HepG2 (cell line): ENCODE results near the gene FLRT2. TPM values are rescaled to one million over a fixed set of nuclear protein-coding genes. Genes with fewer than 3 reads are reported as not detected.

Source experiments
- ATAC-seq: fragments of 200-7000 bp; cut with Tn5 transposase; 3 replicates; pipeline ENCODE4 v1.9.1; 2020; ENCODE audit warnings: mild to moderate bottlenecking, moderate library complexity
- BruUV-seq: library from RNA; stranded (reverse); fragments of 400-500 nt; replicated peaks from 2 replicates; lab custom pipeline; 2021; lab: Mats Ljungman, UMichigan
- CTCF ChIA-PET: fragments of 300-600 bp; formaldehyde crosslinking; extraction: SDS; loops from one replicate; lab custom pipeline; 2021; ENCODE audit warnings: low total read pairs, inconsistent platforms, low intra/inter-chr PET ratio; lab: Yijun Ruan, JAX
- POLR2A ChIA-PET: fragments of 350-600 bp; sonication (Branson Sonifier 250); formaldehyde crosslinking; loops from one replicate; lab custom pipeline; 2020; ENCODE audit warnings: antibody characterized with exemption, inconsistent platforms; lab: Yijun Ruan, JAX
- DNase-seq: peaks from one replicate; pipeline ENCODE4 v3.0.0-alpha.2; 2015; ENCODE audit warnings: low spot score
- FAIRE-seq: peaks from 3 replicates; lab custom pipeline; 2011; peaks lifted over from hg19 to GRCh38; lab: Jason Lieb, UNC
- H2AFZ ChIP-seq: one replicate; pipeline ENCODE4 v1.6.1; 2011; ENCODE audit warnings: low read length, inconsistent platforms
- H3K27ac ChIP-seq: fragments of 300-600 bp; 3 replicates; pipeline ENCODE4 v1.8.0; 2011; ENCODE audit warnings: mixed run types, mild to moderate bottlenecking, mixed read lengths, low read length, inconsistent platforms; ENCODE audit not compliant: insufficient read depth; ENCODE audit errors: extremely low read length
- H3K27me3 ChIP-seq, 2 experiments: fragments of 200-600 bp in 1 of 2; 2 replicates in 1 of 2; 3 replicates in 1 of 2; pipeline versions ENCODE4 v1.6.0 to v1.8.0; 2011; ENCODE audit warnings: low read length in 2 of 2, mild to moderate bottlenecking in 2 of 2, moderate library complexity in 2 of 2, inconsistent platforms in 1 of 2; ENCODE audit not compliant: insufficient read depth in 2 of 2, control insufficient read depth in 1 of 2
- H3K36me3 ChIP-seq, 2 experiments: fragments of 200-600 bp in 1 of 2; replicated peaks in 1 of 2; 2 replicates in 1 of 2; 3 replicates in 1 of 2; pipeline versions ENCODE4 v1.5.1 to v1.8.0; 2011; ENCODE audit warnings: low read length in 2 of 2, inconsistent platforms in 1 of 2; ENCODE audit not compliant: insufficient read depth in 2 of 2, control insufficient read depth in 1 of 2
- H3K4me1 ChIP-seq: 2 replicates; pipeline ENCODE4 v1.5.1; 2012; ENCODE audit warnings: low read length, inconsistent platforms; ENCODE audit not compliant: insufficient read depth
- H3K4me2 ChIP-seq: 2 replicates; pipeline ENCODE4 v1.6.0; 2011; ENCODE audit warnings: low read depth, low read length, inconsistent platforms
- H3K4me3 ChIP-seq, 3 experiments: fragments of 200-600 bp in 1 of 3; sonication (generic), shearing (Covaris generic) in 1 of 3; replicated peaks in 1 of 3; 2 replicates each; pipeline ENCODE4 v1.5.1; 2011 to 2016; ENCODE audit warnings: low read length in 3 of 3, inconsistent platforms in 2 of 3, low read depth in 2 of 3, mild to moderate bottlenecking in 2 of 3, control low read depth in 1 of 3, mixed read lengths in 1 of 3; ENCODE audit not compliant: insufficient read depth in 1 of 3
- H3K79me2 ChIP-seq: one replicate; pipeline ENCODE4 v1.6.1; 2011; ENCODE audit warnings: low read length, inconsistent platforms; ENCODE audit not compliant: insufficient read depth
- H3K9ac ChIP-seq: 2 replicates; pipeline ENCODE4 v1.6.0; 2011; ENCODE audit warnings: mild to moderate bottlenecking, low read depth, low read length, inconsistent platforms; ENCODE audit not compliant: insufficient read depth
- H3K9me3 ChIP-seq: 2 replicates; pipeline ENCODE4 v1.5.1; 2012; ENCODE audit warnings: mild to moderate bottlenecking, low read length
- H4K20me1 ChIP-seq: 2 replicates; pipeline ENCODE4 v1.6.0; 2011; ENCODE audit warnings: inconsistent platforms, mild to moderate bottlenecking, low read length, moderate library complexity; ENCODE audit not compliant: insufficient read depth
- ATRX ChIP-seq: sonication (generic); formaldehyde crosslinking; IDR thresholded peaks from 2 replicates; pipeline ENCODE4 v1.4.0; 2020; ENCODE audit warnings: missing genetic modification reagents, borderline replicate concordance
- HOXA9 ChIP-seq: sonication (generic); formaldehyde crosslinking; IDR thresholded peaks from 2 replicates; pipeline ENCODE4 v1.8.1; 2022; ENCODE audit warnings: missing genetic modification reagents, mild to moderate bottlenecking, moderate library complexity, borderline replicate concordance
- REXO4 ChIP-seq: sonication (generic); formaldehyde crosslinking; IDR thresholded peaks from 2 replicates; pipeline ENCODE4 v1.8.0; 2022; ENCODE audit warnings: missing genetic modification reagents, mild to moderate bottlenecking, borderline replicate concordance
- SOX13 ChIP-seq, 3 experiments: fragments of 450-650 bp in 1 of 3; sonication (generic) in 1 of 3; formaldehyde crosslinking in 1 of 3; IDR thresholded peaks in 2 of 3; conservative IDR thresholded peaks in 1 of 3; 2 replicates each; pipeline versions ENCODE4 v1.5.0 to v1.6.1; 2016 to 2020; ENCODE audit warnings: antibody characterized with exemption in 1 of 3, mild to moderate bottlenecking in 1 of 3, missing compliant biosample characterization in 1 of 3, missing genetic modification reagents in 1 of 3, moderate library complexity in 1 of 3
- SRSF9 ChIP-seq: fragments of 200-400 bp; formaldehyde crosslinking; IDR thresholded peaks from 2 replicates; pipeline ENCODE4 v1.6.1; 2018; ENCODE audit warnings: borderline replicate concordance, mild to moderate bottlenecking, low read depth, low read length; ENCODE audit not compliant: insufficient read depth, poor library complexity, severe bottlenecking
- TOPORS ChIP-seq: sonication (generic); formaldehyde crosslinking; IDR thresholded peaks from 2 replicates; pipeline ENCODE4 v1.8.0; 2023; ENCODE audit warnings: mild to moderate bottlenecking, missing genetic modification reagents
- ZBTB38 ChIP-seq: sonication (generic); formaldehyde crosslinking; IDR thresholded peaks from 2 replicates; pipeline ENCODE4 v1.5.1; 2020; ENCODE audit warnings: mild to moderate bottlenecking, missing genetic modification reagents
- ZFP62 ChIP-seq: sonication (generic); formaldehyde crosslinking; IDR thresholded peaks from 2 replicates; pipeline ENCODE4 v1.4.0; 2020; ENCODE audit warnings: missing genetic modification reagents
- ZNF564 ChIP-seq: sonication (generic); formaldehyde crosslinking; IDR thresholded peaks from 2 replicates; pipeline ENCODE4 v1.8.1; 2023; ENCODE audit warnings: mild to moderate bottlenecking, missing genetic modification reagents
- ZNF703 ChIP-seq: sonication (generic); formaldehyde crosslinking; IDR thresholded peaks from 2 replicates; pipeline ENCODE4 v1.5.1; 2020; ENCODE audit warnings: missing genetic modification reagents, mild to moderate bottlenecking, moderate library complexity, borderline replicate concordance
- ZNF749 ChIP-seq: sonication (generic); formaldehyde crosslinking; IDR thresholded peaks from 2 replicates; pipeline ENCODE4 v1.8.0; 2022; ENCODE audit warnings: mild to moderate bottlenecking, missing genetic modification reagents, moderate library complexity, borderline replicate concordance
- ZNF772 ChIP-seq: sonication (generic); formaldehyde crosslinking; IDR thresholded peaks from 2 replicates; pipeline ENCODE4 v1.5.0; 2020; ENCODE audit warnings: mild to moderate bottlenecking, missing genetic modification reagents
- ZNF780A ChIP-seq: sonication (generic); formaldehyde crosslinking; IDR thresholded peaks from 2 replicates; pipeline ENCODE4 v1.8.0; 2022; ENCODE audit warnings: mild to moderate bottlenecking, missing genetic modification reagents, moderate library complexity
- WGBS: methylation state at CpG from one replicate; pipeline ENCODE4 v1.1.6; 2017; ENCODE audit warnings: low lambda C conversion rate; 5-methylcytosine and 5-hydroxymethylcytosine counted together
- in situ Hi-C: cut with HindIII; loops from 2 replicates; pipeline ENCODE4 v1.10.0; 2017; ENCODE audit warnings: low pct_unique_long_range_greater_than_20kb; ENCODE audit not compliant: extremely low pct_ligation_motif_present
- intact Hi-C: fragments of 100-400 bp; cut with micrococcal nuclease; formaldehyde crosslinking; loops from one replicate; pipeline ENCODE4 v1.10.0; 2022; ENCODE audit not compliant: unreplicated experiment
- polyA plus RNA-seq, 8 experiments: library from polyadenylated mRNA; depleted of rRNA in 3 of 8; stranded (reverse) in 7 of 8; unstranded in 1 of 8; fragments of >200 nt; fragmentation: Illumina TruSeq in 4 of 8; extraction: Trizol in 4 of 8; gene quantifications; 2 replicates each; pipeline versions ENCODE4 v1.2.1 to v1.2.3, GENCODE V29; 2011 to 2016; ENCODE audit warnings: low read depth in 4 of 8, missing spikeins in 1 of 8, mixed read lengths in 1 of 8; ENCODE audit not compliant: insufficient read depth in 1 of 8
- total RNA-seq, 5 experiments: library from RNA; depleted of rRNA; stranded (reverse); fragments of >200 nt; fragmentation: Illumina TruSeq; extraction: Trizol; gene quantifications; 2 replicates each; pipeline ENCODE4 v1.2.3, GENCODE V29; 2016; ENCODE audit warnings: low read depth in 1 of 5
- TF ChIP-seq, protein P1 (sequence below): sonication (generic); formaldehyde crosslinking; IDR thresholded peaks from 2 replicates; pipeline ENCODE4 v1.5.1; 2020; ENCODE audit warnings: missing genetic modification reagents, mild to moderate bottlenecking, borderline replicate concordance
- TF ChIP-seq, protein P2 (sequence below): sonication (generic); formaldehyde crosslinking; IDR thresholded peaks from 2 replicates; pipeline ENCODE4 v1.8.1; 2023; ENCODE audit warnings: missing genetic modification reagents, inconsistent platforms, borderline replicate concordance

FLRT2 gene
- total and polyA plus RNA-seq, 2 of the 13 experiments (the other 11 are each of a cell fraction or from before 2014, with no cell fraction given), result not detected

DNA sequence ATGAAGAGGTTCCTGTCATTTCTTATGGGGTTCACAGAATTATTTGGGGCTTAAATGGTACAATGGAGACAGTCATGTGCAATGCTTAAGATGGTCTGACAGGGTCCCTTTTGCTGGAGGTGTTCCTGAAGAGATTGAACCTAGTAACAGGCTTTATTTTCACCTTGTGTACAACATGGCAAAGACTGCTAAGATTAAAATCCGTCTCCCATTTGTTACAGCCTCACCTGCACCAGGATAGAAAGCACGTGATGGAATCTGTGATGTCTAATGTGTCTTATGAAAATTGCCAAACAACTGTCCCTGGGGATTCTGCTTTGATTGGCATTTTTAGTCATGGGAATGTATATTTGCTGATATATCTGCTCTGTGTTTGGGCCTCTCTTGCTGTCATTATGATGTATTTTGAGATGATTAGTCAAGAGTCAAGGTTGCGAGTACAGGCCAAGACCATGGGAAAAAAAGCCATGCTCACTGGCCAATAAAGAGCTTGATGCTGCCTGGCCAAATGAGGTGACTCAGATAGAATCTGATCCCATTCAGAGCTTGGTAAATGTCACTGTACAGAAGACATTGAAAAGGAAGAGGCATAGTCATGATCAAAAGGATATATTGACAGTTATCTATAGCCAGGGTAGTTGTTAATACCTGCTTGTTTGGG is 96.1 kb downstream of the FLRT2 start:
- no peak overlapping the region for H3K4me2 ChIP-seq
- intact Hi-C loops (no loop called here), in situ Hi-C loops (no loop called here)
- H3K36me3 ChIP-seq, result no peaks in the 10 kb centered on the region
- H4K20me1 ChIP-seq, result no peaks in the 10 kb centered on the region
- no peak for DNase-seq
- CTCF ChIA-PET, result no interaction called here
- FAIRE-seq, result no peak
- BruUV-seq, result no TSS peak
- no peaks in the 10 kb centered on the region for H3K27me3 ChIP-seq
- POLR2A ChIA-PET, result no interaction called here
- no peaks in the 10 kb centered on the region for H3K79me2 ChIP-seq
- H3K27ac ChIP-seq, result no peak overlapping the region
- H3K9ac ChIP-seq, result no peak overlapping the region
- H2AFZ ChIP-seq, result no peak overlapping the region
- H3K4me1 ChIP-seq, result no peaks in the 10 kb centered on the region
- no peak for ATAC-seq
- H3K4me3 ChIP-seq, result no peak overlapping the region
- 7% methylated on average over 3 of the region's 3 CpGs for WGBS
- H3K9me3 ChIP-seq, result peaks cover 62% of the 10 kb centered on the region
- TF ChIP-seq, protein P1, sequence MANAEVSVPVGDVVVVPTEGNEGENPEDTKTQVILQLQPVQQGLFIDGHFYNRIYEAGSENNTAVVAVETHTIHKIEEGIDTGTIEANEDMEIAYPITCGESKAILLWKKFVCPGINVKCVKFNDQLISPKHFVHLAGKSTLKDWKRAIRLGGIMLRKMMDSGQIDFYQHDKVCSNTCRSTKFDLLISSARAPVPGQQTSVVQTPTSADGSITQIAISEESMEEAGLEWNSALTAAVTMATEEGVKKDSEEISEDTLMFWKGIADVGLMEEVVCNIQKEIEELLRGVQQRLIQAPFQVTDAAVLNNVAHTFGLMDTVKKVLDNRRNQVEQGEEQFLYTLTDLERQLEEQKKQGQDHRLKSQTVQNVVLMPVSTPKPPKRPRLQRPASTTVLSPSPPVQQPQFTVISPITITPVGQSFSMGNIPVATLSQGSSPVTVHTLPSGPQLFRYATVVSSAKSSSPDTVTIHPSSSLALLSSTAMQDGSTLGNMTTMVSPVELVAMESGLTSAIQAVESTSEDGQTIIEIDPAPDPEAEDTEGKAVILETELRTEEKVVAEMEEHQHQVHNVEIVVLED (CRISPR knock-in tag), result no peak
- TF ChIP-seq, protein P2, sequence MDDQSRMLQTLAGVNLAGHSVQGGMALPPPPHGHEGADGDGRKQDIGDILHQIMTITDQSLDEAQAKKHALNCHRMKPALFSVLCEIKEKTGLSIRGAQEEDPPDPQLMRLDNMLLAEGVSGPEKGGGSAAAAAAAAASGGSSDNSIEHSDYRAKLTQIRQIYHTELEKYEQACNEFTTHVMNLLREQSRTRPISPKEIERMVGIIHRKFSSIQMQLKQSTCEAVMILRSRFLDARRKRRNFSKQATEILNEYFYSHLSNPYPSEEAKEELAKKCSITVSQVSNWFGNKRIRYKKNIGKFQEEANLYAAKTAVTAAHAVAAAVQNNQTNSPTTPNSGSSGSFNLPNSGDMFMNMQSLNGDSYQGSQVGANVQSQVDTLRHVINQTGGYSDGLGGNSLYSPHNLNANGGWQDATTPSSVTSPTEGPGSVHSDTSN (CRISPR knock-in tag), result no peak
- TF ChIP-seq ZNF749 (CRISPR knock-in tag), result no peak
- TF ChIP-seq ZNF564 (CRISPR knock-in tag), result no peak
- no peak for TF ChIP-seq ATRX
- no peak for TF ChIP-seq ZNF780A
- no peak for TF ChIP-seq HOXA9 (CRISPR knock-in tag)
- no peak for TF ChIP-seq SOX13 (IDR thresholded peaks at IDR 0.05)
- TF ChIP-seq SOX13 (CRISPR knock-in tag; conservative IDR thresholded peaks at IDR 0.05 in 1 of 2, IDR thresholded peaks at IDR 0.05 in 1 of 2), result no peak
- no peak for TF ChIP-seq SRSF9
- TF ChIP-seq ZBTB38 (CRISPR knock-in tag), result no peak
- TF ChIP-seq ZFP62, result no peak
- TF ChIP-seq ZNF703 (CRISPR knock-in tag), result no peak
- TF ChIP-seq ZNF772, result no peak
- TF ChIP-seq TOPORS (CRISPR knock-in tag), result no peak
- TF ChIP-seq REXO4 (CRISPR knock-in tag), result no peak
